ENCODE measurements around the gene CCDC61.

Gene CCDC61

GRCh38 chr19:46052896-46053295 is 57.6 kb downstream of the CCDC61 start:
- Histone ChIP-seq H3K9me3 (ENCODE audit: low read length) (0 out of 2 replicates have a peak, but pooled peaks cover 3% of the 10 kb centered on the region), H4K20me1 (ENCODE audit: insufficient read depth, low read length) (no peaks in the 10 kb centered on the region), H3K9ac (ENCODE audit: low read length) (no peak overlapping the region), H3F3A (ENCODE audit: insufficient read depth, low read length) (no peaks in the 10 kb centered on the region), H2AFZ (ENCODE audit: low read length) (no peak overlapping the region), H3K36me3 (ENCODE audit: insufficient read depth, low read length) (no peaks in the 10 kb centered on the region), H3K9me2 (ENCODE audit: low read depth, low read length) (no peaks in the 10 kb centered on the region), H3K27me3 (ENCODE audit: insufficient read depth, low read length) (no peaks in the 10 kb centered on the region), H3K4me1 (ENCODE audit: insufficient read depth, low read length, severe bottlenecking) (no peaks in the 10 kb centered on the region), H3K4me3 (ENCODE audit: low read depth, low read length, poor library complexity, severe bottlenecking) (no peak overlapping the region), H3K27ac (ENCODE audit: low read depth, low read length, poor library complexity, severe bottlenecking) (no peak overlapping the region), H3K79me2 (ENCODE audit: insufficient read depth, low read length) (no peaks in the 10 kb centered on the region), H3K4me2 (ENCODE audit: low read length) (no peak overlapping the region)
- no peak for TF ChIP-seq EZH2 (IDR thresholded peaks at IDR 0.05; ENCODE audit: borderline replicate concordance, low read length)

- Histone ChIP-seq H3K9ac (ENCODE audit: low read length) (no peak overlapping the region), H3K27me3 (ENCODE audit: insufficient read depth, low read length) (no peaks in the 10 kb centered on the region; the same call in 1 of the 2 replicates), H3K79me2 (ENCODE audit: insufficient read depth, low read length) (no peaks in the 10 kb centered on the region), H3K27ac (ENCODE audit: low read depth, low read length, poor library complexity, severe bottlenecking) (no peak overlapping the region), H3K9me2 (ENCODE audit: low read depth, low read length) (no peaks in the 10 kb centered on the region), H3K4me1 (ENCODE audit: insufficient read depth, low read length, severe bottlenecking) (no peaks in the 10 kb centered on the region), H4K20me1 (ENCODE audit: insufficient read depth, low read length) (no peaks in the 10 kb centered on the region), H3K36me3 (ENCODE audit: insufficient read depth, low read length) (no peaks in the 10 kb centered on the region), H3K4me2 (ENCODE audit: low read length) (no peak overlapping the region), H3K4me3 (ENCODE audit: low read depth, low read length, poor library complexity, severe bottlenecking) (no peak overlapping the region), H3K9me3 (ENCODE audit: low read length) (peaks cover 8% of the 10 kb centered on the region; the same call in 1 of the 2 replicates), H3F3A (ENCODE audit: insufficient read depth, low read length) (no peaks in the 10 kb centered on the region), H2AFZ (ENCODE audit: low read length) (no peak overlapping the region)
- TF ChIP-seq, protein P1, sequence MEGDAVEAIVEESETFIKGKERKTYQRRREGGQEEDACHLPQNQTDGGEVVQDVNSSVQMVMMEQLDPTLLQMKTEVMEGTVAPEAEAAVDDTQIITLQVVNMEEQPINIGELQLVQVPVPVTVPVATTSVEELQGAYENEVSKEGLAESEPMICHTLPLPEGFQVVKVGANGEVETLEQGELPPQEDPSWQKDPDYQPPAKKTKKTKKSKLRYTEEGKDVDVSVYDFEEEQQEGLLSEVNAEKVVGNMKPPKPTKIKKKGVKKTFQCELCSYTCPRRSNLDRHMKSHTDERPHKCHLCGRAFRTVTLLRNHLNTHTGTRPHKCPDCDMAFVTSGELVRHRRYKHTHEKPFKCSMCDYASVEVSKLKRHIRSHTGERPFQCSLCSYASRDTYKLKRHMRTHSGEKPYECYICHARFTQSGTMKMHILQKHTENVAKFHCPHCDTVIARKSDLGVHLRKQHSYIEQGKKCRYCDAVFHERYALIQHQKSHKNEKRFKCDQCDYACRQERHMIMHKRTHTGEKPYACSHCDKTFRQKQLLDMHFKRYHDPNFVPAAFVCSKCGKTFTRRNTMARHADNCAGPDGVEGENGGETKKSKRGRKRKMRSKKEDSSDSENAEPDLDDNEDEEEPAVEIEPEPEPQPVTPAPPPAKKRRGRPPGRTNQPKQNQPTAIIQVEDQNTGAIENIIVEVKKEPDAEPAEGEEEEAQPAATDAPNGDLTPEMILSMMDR (IDR thresholded peaks at IDR 0.05; ENCODE audit: low read length) = no peak
- TF ChIP-seq EZH2 (IDR thresholded peaks at IDR 0.05; ENCODE audit: borderline replicate concordance, low read length) = no peak
Measured at GRCh38 chr19:46056536-46056935, 61.3 kb downstream of the CCDC61 start.

GRCh38 chr19:46058778-46059177 is 63.5 kb downstream of the CCDC61 start:
- Histone ChIP-seq H2AFZ (ENCODE audit: low read length) (no peak overlapping the region), H3K4me2 (ENCODE audit: low read length) (no peak overlapping the region), H3K9me2 (ENCODE audit: low read depth, low read length) (no peaks in the 10 kb centered on the region), H3K4me1 (ENCODE audit: insufficient read depth, low read length, severe bottlenecking) (no peaks in the 10 kb centered on the region), H3K79me2 (ENCODE audit: insufficient read depth, low read length) (no peaks in the 10 kb centered on the region), H3F3A (ENCODE audit: insufficient read depth, low read length) (no peaks in the 10 kb centered on the region), H4K20me1 (ENCODE audit: insufficient read depth, low read length) (no peaks in the 10 kb centered on the region), H3K27ac (ENCODE audit: low read depth, low read length, poor library complexity, severe bottlenecking) (no peak overlapping the region), H3K36me3 (ENCODE audit: insufficient read depth, low read length) (no peaks in the 10 kb centered on the region), H3K9ac (ENCODE audit: low read length) (no peak overlapping the region), H3K27me3 (ENCODE audit: insufficient read depth, low read length) (no peaks in the 10 kb centered on the region; the same call in 1 of the 2 replicates), H3K4me3 (ENCODE audit: low read depth, low read length, poor library complexity, severe bottlenecking) (no peak overlapping the region), H3K9me3 (ENCODE audit: low read length) (peaks cover 11% of the 10 kb centered on the region; the same call in 1 of the 2 replicates)
- TF ChIP-seq, protein P1 (IDR thresholded peaks at IDR 0.05; ENCODE audit: low read length) = no peak

DNA sequence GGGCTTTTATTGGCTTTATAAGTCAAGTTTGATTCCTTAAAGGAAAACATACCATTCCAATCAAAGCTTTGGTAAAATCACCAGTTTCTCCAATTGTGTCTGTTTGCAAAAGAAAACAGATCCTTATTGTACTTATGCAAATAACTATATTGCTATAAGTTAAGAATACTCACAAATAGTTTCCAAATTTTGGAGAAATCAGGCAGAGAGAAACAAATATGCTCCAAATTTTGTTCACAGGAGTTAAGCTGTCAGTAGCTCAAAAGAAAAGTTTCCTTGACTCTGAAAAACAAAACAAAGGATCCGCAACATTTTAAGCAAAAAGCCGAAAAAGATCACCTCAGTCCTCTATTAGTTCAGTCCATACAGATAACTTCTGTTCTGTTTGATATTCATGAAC is 64.7 kb downstream of the CCDC61 start:
- no peak overlapping the region for H3K4me2 ChIP-seq (ENCODE audit: low read length)
- TF ChIP-seq, protein P1 (IDR thresholded peaks at IDR 0.05; ENCODE audit: low read length) = no peak
- TF ChIP-seq EZH2 (IDR thresholded peaks at IDR 0.05; ENCODE audit: borderline replicate concordance, low read length) = no peak
- H3F3A ChIP-seq (ENCODE audit: insufficient read depth, low read length) = no peaks in the 10 kb centered on the region
- no peak overlapping the region for H2AFZ ChIP-seq (ENCODE audit: low read length)
- H4K20me1 ChIP-seq (ENCODE audit: insufficient read depth, low read length) = no peaks in the 10 kb centered on the region
- no peaks in the 10 kb centered on the region for H3K36me3 ChIP-seq (ENCODE audit: insufficient read depth, low read length)
- no peaks in the 10 kb centered on the region for H3K79me2 ChIP-seq (ENCODE audit: insufficient read depth, low read length)
- no peaks in the 10 kb centered on the region for H3K9me2 ChIP-seq (ENCODE audit: low read depth, low read length)
- H3K9ac ChIP-seq (ENCODE audit: low read length) = no peak overlapping the region
- H3K4me1 ChIP-seq (ENCODE audit: insufficient read depth, low read length, severe bottlenecking) = no peaks in the 10 kb centered on the region
- no peak overlapping the region for H3K4me3 ChIP-seq (ENCODE audit: low read depth, low read length, poor library complexity, severe bottlenecking)
- H3K9me3 ChIP-seq (ENCODE audit: low read length) = peaks cover 8% of the 10 kb centered on the region; the same call in 1 of the 2 replicates
- no peak overlapping the region for H3K27ac ChIP-seq (ENCODE audit: low read depth, low read length, poor library complexity, severe bottlenecking)
- H3K27me3 ChIP-seq (ENCODE audit: insufficient read depth, low read length) = no peaks in the 10 kb centered on the region; the same call in 1 of the 2 replicates
